PFSK-1 (cell line): ENCODE measurements around the gene MAEA.

Experiments used
- FOXP2 ChIP-seq: optimal IDR thresholded peaks from 2 replicates; pipeline ENCODE3; 2011; ENCODE audit warnings: borderline replicate concordance, control low read depth, inconsistent platforms; ENCODE audit not compliant: insufficient read depth; ENCODE audit errors: extremely low read length, extremely low read depth
- POLR2AphosphoS5 ChIP-seq: IDR thresholded peaks from 2 replicates; pipeline ENCODE4 v1.6.1; 2012; ENCODE audit warnings: low read depth, mild to moderate bottlenecking, control low read depth, low read length, moderate library complexity
- SIN3A ChIP-seq: IDR thresholded peaks from 2 replicates; pipeline ENCODE4 v1.6.1; 2012; ENCODE audit warnings: mild to moderate bottlenecking, low read length, moderate library complexity, borderline replicate concordance; ENCODE audit not compliant: insufficient read depth
- TAF1 ChIP-seq: IDR thresholded peaks from 2 replicates; pipeline ENCODE4 v1.6.1; 2012; ENCODE audit warnings: low read length, control low read depth, borderline replicate concordance; ENCODE audit not compliant: insufficient read depth
- TF ChIP-seq, protein P1 (sequence below), 2 experiments: IDR thresholded peaks; 2 replicates each; pipeline versions ENCODE4 v1.6.1 to v1.8.0; 2011 to 2012; ENCODE audit warnings: low read depth in 2 of 2, low read length in 2 of 2, control low read depth in 1 of 2, inconsistent platforms in 1 of 2, mild to moderate bottlenecking in 1 of 2, moderate library complexity in 1 of 2; ENCODE audit not compliant: insufficient read depth in 1 of 2

The MAEA gene

DNA sequence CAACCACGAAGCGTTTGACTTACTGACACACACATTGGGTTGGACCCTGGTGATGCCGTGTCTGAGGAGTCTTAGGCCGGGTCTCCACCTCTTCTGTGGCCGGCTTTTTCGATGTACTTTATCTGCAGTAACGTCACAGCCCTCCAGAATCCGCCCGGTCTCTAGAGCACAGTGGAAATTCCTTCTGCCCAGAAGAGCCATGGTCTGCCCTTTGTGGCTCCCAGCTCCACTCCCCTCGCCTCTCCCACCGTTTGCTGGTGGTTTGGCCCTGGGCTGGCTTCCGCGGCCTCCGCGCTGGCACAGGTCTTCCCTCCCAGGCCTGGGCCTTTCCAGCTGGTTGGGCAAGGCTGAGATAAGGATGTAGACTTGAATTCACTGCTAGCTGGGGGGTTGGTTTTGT, 4.3 kb downstream of the MAEA start:
- TF ChIP-seq, protein P1, sequence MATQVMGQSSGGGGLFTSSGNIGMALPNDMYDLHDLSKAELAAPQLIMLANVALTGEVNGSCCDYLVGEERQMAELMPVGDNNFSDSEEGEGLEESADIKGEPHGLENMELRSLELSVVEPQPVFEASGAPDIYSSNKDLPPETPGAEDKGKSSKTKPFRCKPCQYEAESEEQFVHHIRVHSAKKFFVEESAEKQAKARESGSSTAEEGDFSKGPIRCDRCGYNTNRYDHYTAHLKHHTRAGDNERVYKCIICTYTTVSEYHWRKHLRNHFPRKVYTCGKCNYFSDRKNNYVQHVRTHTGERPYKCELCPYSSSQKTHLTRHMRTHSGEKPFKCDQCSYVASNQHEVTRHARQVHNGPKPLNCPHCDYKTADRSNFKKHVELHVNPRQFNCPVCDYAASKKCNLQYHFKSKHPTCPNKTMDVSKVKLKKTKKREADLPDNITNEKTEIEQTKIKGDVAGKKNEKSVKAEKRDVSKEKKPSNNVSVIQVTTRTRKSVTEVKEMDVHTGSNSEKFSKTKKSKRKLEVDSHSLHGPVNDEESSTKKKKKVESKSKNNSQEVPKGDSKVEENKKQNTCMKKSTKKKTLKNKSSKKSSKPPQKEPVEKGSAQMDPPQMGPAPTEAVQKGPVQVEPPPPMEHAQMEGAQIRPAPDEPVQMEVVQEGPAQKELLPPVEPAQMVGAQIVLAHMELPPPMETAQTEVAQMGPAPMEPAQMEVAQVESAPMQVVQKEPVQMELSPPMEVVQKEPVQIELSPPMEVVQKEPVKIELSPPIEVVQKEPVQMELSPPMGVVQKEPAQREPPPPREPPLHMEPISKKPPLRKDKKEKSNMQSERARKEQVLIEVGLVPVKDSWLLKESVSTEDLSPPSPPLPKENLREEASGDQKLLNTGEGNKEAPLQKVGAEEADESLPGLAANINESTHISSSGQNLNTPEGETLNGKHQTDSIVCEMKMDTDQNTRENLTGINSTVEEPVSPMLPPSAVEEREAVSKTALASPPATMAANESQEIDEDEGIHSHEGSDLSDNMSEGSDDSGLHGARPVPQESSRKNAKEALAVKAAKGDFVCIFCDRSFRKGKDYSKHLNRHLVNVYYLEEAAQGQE (IDR thresholded peaks at IDR 0.05; ENCODE audit: insufficient read depth in 1 of 2, low read depth in 2 of 2, low read length in 2 of 2), result no peak

DNA sequence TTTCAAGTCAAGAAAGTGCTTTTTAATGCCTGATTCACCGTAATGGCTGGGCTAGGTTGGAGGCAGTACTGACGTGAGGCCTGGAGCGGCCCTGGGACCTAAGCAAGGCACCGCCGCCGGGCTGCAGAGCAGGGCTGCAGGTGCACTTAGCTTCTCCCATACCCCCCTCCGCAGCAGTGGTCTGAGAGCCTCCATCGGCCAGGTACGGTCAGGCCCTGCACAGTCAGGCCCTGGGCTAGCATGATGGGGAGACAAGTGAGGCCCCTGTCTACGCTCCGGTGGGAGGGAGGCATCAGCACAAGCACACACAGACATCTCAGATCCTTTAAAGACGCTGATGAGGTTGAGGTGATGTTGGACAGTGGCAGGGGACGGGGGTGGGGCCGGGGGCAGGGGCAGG, 4.7 kb downstream of the MAEA start:
- TF ChIP-seq POLR2AphosphoS5 (no peak), TAF1 (no peak), FOXP2 (no peak), SIN3A (no peak)
- TF ChIP-seq, protein P1 (IDR thresholded peaks at IDR 0.05; ENCODE audit: insufficient read depth in 1 of 2, low read depth in 2 of 2, low read length in 2 of 2), result no peak

DNA sequence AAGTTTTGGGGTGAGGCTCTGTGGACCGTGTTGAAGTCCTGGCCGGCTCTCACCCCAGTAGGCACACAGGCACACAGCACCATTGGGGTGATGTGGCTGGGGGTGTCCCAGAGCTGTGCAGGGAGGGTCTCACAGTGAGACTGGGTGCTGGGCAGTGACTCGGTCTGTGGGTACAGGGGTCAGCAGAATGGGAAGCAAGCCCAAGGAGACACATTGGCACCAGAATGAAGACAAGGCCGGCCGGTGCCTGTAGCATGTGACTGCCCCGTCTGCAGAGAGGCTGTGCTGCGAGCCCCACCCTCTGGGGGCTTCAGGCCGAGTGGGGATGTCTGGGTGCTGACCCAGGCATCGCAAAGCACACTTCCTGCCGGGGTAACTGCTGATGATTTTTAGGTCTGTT, 5.2 kb downstream of the MAEA start:
- TF ChIP-seq, protein P1 (IDR thresholded peaks at IDR 0.05; ENCODE audit: insufficient read depth in 1 of 2, low read depth in 2 of 2, low read length in 2 of 2), result no peak
- TF ChIP-seq TAF1, result no peak
- TF ChIP-seq POLR2AphosphoS5, result no peak
- no peak for TF ChIP-seq FOXP2
- no peak for TF ChIP-seq SIN3A

DNA sequence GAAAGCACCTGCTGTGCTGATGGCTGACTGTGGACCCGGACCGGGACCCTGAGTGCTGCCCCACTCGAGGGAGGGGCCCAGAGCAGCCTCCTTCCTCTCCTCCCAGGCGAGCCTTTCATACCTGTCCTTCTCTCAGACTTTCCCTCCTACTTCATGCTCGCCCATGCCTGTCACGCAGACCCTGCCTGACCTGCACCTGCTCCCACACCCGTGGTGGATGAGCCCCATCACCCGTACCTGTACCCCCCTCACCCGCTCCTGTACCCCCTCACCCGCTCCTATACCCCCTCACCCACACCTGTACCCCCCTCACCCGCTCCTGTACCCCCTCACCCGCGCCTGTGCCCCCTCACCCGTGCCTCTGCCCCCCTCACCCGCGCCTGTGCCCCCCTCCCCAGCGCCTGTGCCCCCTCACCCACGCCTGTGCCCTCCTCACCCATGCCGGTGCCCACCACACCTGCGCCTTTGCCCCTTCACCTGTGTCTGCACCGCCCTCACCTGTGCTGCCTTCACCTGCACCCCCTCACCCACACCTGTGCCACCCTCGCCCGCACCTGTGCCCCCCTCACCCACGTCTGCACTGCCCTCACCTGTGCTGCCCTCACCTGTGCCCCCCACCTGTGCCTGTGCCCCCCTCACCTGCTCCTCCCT, 5.8 kb downstream of the MAEA start:
- TF ChIP-seq, protein P1 (IDR thresholded peaks at IDR 0.05; ENCODE audit: insufficient read depth in 1 of 2, low read depth in 2 of 2, low read length in 2 of 2), result no peak

DNA sequence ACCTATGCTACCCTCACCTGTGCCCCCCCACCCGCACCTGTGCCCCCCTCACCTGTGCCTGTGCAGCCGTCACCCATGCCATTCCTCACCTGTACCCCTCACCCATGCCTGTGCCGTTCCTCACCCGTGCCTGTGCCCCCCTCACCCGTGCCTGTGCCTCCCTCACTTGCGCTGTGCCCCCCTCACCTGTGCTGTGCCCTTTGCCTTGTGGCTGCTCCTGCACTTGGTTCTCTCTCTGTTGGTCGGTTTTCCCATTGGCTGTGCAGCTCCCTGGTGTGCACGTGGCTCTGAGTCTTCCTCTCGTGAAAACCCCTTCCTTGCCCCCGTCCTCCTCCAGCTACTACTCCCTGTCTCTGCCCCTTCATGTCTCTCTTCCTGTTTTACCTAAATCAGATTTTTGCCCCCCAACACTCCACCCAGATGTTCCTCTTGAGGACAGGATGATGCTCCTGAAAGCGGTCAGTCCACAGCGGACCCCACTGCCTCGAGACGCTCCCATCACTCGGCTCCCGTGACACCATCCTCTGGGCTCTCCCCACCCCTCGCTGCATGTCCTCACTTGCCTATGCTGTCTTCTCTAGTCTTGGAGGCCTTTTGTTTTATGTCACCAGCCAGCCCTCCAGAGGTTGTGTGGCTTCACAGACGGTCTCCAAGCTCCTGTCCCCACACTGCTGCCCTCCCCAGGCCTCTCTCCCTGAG, 6.8 kb downstream of the MAEA start:
- TF ChIP-seq FOXP2, result no peak
- no peak for TF ChIP-seq SIN3A
- TF ChIP-seq, protein P1 (IDR thresholded peaks at IDR 0.05; ENCODE audit: insufficient read depth in 1 of 2, low read depth in 2 of 2, low read length in 2 of 2), result no peak
